K562 (cell line): ENCODE data around the gene PCDHGB2. TPM values are rescaled to one million over a fixed set of nuclear protein-coding genes. Genes with fewer than 3 reads are reported as not detected.
A peak's percentile ranks its signal among the peaks of the same experiment; 100 is the strongest.

Experiments
- REST ChIP-seq, 2 experiments: fragments of 450-650 bp; formaldehyde crosslinking in 1 of 2; IDR thresholded peaks; 2 replicates each; pipeline versions ENCODE4 v1.4.0 to v1.6.1; 2014 to 2020; ENCODE audit warnings: mild to moderate bottlenecking in 2 of 2, borderline replicate concordance in 1 of 2, low read depth in 1 of 2
- SMC3 ChIP-seq: conservative IDR thresholded peaks from 2 replicates; pipeline ENCODE4 v1.6.1; 2011; ENCODE audit warnings: low read depth, low read length, improper control_type of control experiment; ENCODE audit not compliant: insufficient read depth
- ZBTB40 ChIP-seq, 2 experiments: fragments of 450-650 bp in 1 of 2; sonication (generic) in 1 of 2; formaldehyde crosslinking in 1 of 2; IDR thresholded peaks; 2 replicates each; pipeline versions ENCODE4 v1.7.1 to v1.9.0; 2016 to 2022; ENCODE audit warnings: inconsistent platforms in 1 of 2, mild to moderate bottlenecking in 1 of 2, missing genetic modification reagents in 1 of 2
- ZEB2 ChIP-seq: fragments of 450-650 bp; IDR thresholded peaks from 2 replicates; pipeline ENCODE4 v1.6.1; 2016
- polyA plus RNA-seq, 8 experiments: library from polyadenylated mRNA; depleted of rRNA in 4 of 8; stranded (reverse) in 5 of 8; unstranded in 3 of 8; fragments of >200 nt; fragmentation: Nextera tagmentation in 2 of 8; fragmentation: Illumina TruSeq in 1 of 8; extraction: Ambion mirVana in 2 of 8; extraction: Trizol in 1 of 8; gene quantifications; 2 replicates each; pipeline versions ENCODE4 v1.2.1 to v1.2.3, GENCODE V29; 2011 to 2014; ENCODE audit warnings: inconsistent platforms in 1 of 8, missing spikeins in 1 of 8
- total RNA-seq, 7 experiments: library from RNA; depleted of rRNA in 6 of 7; stranded (reverse); fragments of >200 nt in 6 of 7; fragmentation: Illumina TruSeq in 2 of 7; extraction: Trizol in 2 of 7; gene quantifications; 2 replicates each; pipeline versions ENCODE4 v1.2.1 to v1.2.3, GENCODE V29; 2011 to 2021; ENCODE audit warnings: low replicate concordance in 1 of 7

Gene PCDHGB2
- total and polyA plus RNA-seq, 9 of the 15 experiments (the other 6 are each of a cell fraction or from before 2014, with no cell fraction given), result 0.06 to 0.54 (median 0.29) TPM; not detected in 1

GRCh38 chr5:141359790-141360426 lies at the start of gene PCDHGB2 (continued):
- TF ChIP-seq REST (IDR thresholded peaks at IDR 0.05; ENCODE audit: borderline replicate concordance) (peak; percentile 15; the same call in 1 of the 2 replicates), REST (CRISPR knock-in tag; IDR thresholded peaks at IDR 0.05; ENCODE audit: low read depth) (no peak), SMC3 (0 out of 2 replicates have a peak, but pooled peaks have one; percentile 4), ZEB2 (no peak), ZBTB40 (IDR thresholded peaks at IDR 0.05) (0 out of 2 replicates have a peak, but pooled peaks have one; percentile 18), ZBTB40 (CRISPR knock-in tag; IDR thresholded peaks at IDR 0.05) (no peak)
